COR-L47 (cell line): ENCODE results near the gene BICC1.

Experiments
- DNase-seq: peaks from one replicate; lab custom pipeline; 2025; lab: John Stamatoyannopoulos, UW

The BICC1 gene

DNA sequence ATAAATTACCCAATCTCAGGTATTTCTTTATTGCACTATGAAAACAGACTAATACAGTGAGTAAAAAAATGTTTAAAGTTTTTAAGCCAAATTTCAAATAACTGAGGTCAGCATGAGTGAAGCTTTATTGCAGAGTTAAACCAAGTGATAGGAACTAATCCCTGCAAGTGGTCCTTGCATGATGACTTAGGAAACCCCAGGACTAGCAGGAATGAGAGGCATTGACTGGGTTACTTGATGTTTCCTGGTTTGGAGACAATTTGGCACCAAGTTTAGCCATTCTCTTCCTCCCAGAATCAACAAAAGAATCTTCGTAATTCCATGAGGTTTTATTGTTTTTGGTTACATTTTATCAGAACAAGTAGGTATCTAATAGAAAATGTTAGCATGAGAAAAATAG, 194.2 kb downstream of the BICC1 start:
- no peak for DNase-seq

- DNase-seq: no peak
Observed at GRCh38 chr10:58712141-58712540, 199.5 kb downstream of the BICC1 start.

- DNase-seq: no peak
Observed at GRCh38 chr10:58712982-58713381, 200.3 kb downstream of the BICC1 start.

GRCh38 chr10:58714409-58714808, 201.7 kb downstream of the BICC1 start:
- no peak for DNase-seq

GRCh38 chr10:58715061-58715460, 202.4 kb downstream of the BICC1 start:
- no peak for DNase-seq

GRCh38 chr10:58718596-58718995, 205.9 kb downstream of the BICC1 start:
- DNase-seq: no peak

GRCh38 chr10:58721601-58722281, 209.1 kb downstream of the BICC1 start:
- DNase-seq: no peak

GRCh38 chr10:58723186-58723585, 210.5 kb downstream of the BICC1 start:
- no peak for DNase-seq

DNA sequence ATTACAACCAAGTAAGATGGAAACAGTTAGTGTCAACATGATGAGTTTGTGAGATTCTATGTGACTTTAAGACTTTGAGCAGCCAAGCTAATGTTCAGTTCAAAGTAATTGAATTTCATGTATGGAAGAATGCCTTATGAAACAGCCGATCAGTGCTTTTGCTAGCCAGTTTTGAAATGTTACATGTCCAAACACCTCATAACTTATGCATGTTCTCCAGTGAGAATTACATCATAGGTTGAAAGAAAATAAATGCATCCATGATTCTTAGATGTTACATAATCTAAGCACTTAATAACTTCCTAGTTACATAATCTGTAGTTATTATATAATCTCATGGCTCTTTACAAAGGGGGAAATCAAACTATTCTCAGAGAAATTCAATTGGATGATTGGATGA, 211.3 kb downstream of the BICC1 start:
- no peak for DNase-seq

DNA sequence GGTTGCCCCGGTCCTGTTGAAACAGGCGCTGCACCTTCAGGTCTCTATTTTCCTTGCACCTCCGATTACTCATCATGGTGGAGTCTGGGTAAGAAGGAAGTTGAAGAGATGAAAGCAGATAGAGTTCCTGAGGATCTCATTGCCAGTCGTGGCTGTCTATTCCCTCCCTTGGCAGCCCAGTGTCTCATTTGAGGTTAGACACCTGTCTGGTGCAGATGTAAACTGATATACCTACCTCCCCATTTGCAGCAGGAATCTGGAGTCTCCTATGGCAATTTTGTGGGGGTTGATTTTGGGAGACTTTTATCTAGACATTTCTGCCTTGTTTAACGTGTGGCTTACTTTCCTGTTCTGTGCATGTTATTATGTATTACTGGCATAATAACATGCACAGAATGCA, 212.1 kb downstream of the BICC1 start:
- DNase-seq: no peak

GRCh38 chr10:58725901-58726300, 213.2 kb downstream of the BICC1 start:
- no peak for DNase-seq

- DNase-seq: no peak
Observed at GRCh38 chr10:58727633-58728032, 215.0 kb downstream of the BICC1 start.

DNA sequence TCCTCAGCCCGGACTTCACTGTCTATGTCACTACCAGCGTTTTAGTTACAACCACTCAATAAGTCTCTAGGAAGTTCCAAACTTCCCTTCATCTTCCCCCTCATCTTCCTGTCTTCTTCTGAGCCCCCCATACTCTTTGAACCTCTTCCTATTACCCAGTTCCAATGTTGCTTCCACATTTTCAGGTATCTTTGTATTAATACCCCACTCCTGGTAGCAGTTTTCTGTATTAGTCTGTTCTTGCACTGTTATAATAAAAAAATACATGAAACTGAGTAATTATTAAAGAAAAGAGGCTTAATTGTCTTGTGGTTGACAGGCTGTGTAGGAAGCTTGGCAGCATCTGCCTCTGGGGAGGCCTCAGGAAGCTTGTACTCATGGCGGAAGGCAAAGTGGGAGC, 218.6 kb downstream of the BICC1 start:
- DNase-seq: no peak

DNA sequence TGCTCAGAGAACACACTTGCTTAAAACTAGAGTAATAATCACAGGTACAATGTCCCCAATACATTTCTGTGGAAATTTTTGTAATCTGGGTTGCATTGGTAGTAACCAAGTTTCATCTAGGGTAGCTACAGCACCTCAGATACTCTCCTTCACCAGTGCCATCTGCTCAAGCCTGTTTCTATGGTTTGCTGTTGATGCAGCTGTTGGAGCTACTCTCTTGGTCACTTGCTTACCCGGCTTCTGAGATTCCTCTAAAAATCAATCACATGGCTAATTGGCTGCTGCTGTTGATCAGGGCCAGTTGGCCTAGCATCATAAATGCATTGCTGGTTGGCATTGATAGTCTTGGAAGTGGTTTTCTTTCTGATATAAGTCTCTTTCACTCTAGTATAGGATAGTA, 220.8 kb downstream of the BICC1 start:
- no peak for DNase-seq

DNA sequence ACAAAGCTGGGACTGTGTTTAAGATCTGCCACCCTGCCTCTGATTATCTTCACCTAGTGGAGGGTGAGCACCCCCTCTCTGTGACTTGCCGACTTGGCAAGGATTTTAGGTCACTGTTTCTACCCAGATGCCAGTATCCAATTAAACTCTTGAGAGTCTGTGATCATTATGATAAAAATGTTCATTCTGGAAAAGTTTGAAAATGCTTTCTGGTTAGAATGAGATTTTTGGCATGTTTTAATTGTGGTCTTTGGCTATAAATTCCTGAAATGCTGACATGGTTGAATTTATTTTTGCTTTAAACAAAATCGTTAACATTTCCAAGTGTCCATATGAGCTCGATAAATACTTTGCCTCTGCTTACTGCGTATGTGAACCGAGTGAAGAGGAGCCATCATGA, 221.4 kb downstream of the BICC1 start:
- no peak for DNase-seq

GRCh38 chr10:58734664-58735063, 222.0 kb downstream of the BICC1 start:
- DNase-seq: no peak

- no peak for DNase-seq
Observed at GRCh38 chr10:58735087-58735486, 222.4 kb downstream of the BICC1 start.

- no peak for DNase-seq
Observed at GRCh38 chr10:58740620-58741369, 228.1 kb downstream of the BICC1 start.

DNA sequence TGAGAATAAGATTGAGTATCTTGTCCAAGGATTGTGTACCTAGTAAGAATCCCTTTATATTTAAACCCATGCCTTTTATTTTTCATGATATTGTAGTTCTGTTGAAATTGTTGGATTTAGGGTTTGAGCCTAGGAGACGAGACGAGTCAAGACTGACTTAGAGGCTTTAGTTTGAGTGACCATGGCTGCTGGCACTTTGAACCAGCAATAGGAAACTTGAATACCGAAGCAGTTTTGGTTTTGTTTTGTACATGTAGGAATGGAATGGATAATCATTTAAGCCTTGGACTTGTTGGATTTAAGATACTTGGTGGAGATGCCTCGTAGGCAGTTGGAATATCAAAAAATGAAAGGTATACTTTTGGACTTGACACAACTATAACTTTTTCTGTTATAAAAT, 229.0 kb downstream of the BICC1 start:
- DNase-seq: no peak

- DNase-seq: no peak
Observed at GRCh38 chr10:58742141-58742540, 229.5 kb downstream of the BICC1 start.

DNA sequence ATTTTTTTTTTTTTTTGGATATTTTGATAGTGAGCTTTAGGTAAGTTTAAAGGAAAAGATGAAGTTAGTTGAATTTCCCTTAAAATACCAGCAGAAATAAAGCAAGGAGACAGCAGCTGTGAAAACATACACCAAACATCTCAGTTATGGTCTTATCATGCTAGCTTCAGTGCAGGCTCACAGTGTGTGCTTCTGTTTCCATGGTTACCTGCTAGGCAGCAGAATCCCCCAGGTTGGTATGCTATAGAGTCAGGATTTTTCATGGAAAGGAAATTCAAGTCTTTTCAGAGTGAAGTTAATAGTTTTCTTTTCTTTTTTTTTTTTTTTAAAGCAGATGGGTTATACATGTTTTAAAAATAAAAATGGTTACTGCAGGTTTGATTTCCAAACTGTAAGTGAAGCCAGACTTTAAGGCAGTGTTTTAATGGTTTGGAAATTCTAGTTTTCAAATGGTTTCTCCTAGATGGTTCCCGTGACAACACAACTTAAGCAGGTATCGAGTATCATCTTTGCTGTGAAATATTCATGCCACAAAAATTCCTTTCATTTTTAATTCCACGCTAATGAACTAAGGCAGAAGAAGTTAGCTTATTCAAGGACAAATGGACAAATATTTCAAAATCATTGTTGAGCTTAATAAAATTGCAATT, 230.9 kb downstream of the BICC1 start:
- peak; percentile 1 for DNase-seq

DNA sequence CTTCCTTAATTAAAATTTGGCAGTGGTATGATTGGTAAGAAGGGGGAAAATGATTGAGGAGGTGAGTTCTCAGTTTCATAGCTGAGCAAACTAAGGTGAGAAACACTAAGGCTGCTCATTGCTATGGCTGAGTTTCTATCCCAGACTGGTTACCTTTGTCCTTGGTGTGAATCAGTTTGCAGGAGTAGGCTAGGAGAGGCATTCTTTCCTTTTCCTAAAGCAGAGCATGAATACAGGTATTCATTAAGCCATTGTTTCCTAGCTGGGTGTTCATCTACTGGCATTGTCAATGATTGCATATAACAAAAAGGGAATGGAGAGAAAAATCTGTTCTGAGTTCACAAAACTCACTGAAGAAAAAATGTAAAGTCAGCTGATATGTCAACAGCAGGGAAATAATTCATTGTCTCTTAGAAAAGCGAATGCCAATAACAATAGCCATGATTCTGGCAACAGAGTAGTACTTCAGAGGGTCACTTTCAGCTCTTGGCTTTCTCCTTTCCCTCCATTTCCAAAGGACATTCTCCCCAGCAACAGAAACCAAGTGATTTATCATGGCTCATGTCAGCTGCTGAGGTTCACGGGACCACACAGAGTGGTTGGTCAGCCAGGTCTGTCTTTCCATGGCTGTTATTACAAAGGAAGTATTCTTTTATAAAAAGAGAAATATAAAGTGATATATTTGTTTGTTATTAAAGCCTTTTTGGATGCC, 234.0 kb downstream of the BICC1 start:
- no peak for DNase-seq

DNA sequence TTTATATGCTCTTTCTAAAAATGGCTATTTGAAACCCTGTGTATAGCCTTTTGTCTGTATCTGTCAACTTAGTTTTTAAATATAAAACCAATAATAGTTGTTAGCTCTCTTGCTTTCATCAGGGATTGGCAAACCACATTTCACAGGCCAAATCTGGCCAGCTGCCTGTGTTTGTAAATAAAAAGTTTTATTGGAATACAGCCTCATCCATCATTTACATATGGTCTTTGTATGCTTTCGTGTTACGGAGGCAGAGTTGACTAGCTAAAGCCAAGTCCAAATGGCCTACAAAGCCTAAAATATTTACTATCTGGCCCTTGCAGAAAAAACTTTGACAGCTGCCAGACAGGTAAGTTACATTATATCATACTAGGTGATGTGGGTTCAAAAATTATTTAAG, 235.0 kb downstream of the BICC1 start:
- no peak for DNase-seq
